LHCN-M2 (cell line): ENCODE data around the gene FBXO31. TPM values are rescaled to one million over a fixed set of nuclear protein-coding genes. Genes with fewer than 3 reads are reported as not detected.

Experiments used
- DNase-seq: peaks from one replicate; pipeline ENCODE4 v3.0.0-alpha.2; 2012; ENCODE audit warnings: low read depth
- total RNA-seq: library from RNA; depleted of rRNA; stranded (reverse); fragments of >200 nt; gene quantifications from 2 replicates; pipeline ENCODE4 v1.2.3, GENCODE V29; 2014

The FBXO31 gene
- total RNA-seq, 1 experiment from 2014 or later: 32.3 TPM

DNA sequence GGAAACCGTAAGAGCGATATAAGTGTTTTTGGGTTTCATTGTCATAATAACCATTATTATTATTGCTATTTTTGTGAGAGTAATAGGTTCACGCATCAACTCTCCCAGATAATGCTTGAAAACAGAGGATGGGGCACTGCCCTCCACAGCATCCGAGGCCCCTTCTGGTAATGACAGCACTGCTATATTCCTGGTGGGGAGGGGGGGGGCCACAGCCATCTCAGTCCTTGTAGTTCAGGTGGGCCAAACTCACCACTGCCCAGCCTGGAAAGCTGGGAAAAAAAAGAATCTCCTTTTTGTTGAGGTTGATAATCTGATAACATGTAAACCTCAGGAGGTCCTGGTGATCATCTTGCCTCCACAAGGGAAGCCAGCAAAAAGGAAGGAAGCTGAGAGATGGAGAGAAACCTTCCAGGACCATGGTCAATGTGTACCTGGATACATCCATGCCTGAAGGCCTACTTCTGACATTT, 67.1 kb downstream of the FBXO31 start:
- no peak for DNase-seq

DNA sequence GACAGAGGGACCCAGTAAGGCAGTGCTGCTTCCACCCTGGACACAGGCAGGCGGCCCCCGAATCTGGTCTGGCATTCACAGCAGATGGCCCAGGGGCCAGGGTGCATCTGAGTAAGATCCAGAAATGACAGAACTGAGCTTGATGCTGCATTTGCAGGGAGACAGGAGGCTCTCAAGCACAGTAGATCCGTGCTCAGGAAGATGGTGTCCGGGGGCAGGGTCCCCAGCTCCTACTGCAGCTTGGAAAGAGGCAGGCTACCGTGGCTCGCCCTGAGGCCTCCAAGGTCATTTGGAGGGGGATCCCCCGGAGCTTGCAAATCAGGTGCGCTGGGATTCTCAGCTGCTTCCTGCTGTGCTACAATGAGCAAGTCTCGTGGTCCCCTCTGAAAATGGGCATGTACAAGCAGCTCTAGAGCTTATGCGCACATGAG, 68.6 kb downstream of the FBXO31 start:
- no peak for DNase-seq

DNA sequence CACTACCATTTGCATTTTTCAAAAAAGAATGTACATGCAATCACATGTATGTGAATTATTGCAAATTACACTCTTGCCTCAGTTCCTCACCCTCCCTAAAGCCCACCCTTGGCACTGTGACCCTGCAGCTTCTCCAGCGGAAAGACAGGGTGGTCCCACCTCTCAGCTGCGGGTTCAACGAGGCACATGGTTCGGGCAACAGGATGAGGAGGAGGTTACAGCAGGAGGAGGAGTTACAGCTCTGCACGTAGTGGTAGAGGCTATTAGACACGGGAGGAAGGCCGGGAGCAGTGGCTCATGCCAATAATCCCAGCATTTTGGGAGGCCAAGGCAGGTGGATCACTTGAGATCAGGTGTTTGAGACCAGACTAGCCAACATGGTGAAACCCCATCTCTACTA, 71.6 kb downstream of the FBXO31 start:
- no peak for DNase-seq

DNA sequence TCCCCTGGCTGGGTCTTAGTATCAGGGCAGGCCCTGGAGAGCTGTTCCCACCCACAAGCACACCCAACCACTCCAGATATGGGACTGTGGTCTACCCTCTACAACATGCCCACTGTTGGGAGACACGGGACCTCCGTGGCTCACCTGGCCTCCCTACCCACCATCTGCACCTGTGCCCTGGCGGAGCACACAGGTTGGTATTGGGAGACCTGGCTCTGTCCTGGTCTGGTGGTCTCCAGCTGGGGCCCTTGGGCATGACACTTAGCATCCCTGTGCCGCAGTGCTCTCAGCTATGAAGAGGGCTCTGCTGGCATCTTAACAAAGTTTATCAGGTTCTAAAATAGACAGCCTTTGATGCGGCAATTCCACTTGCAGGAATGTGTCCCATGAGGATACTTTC, 72.2 kb downstream of the FBXO31 start:
- no peak for DNase-seq

DNA sequence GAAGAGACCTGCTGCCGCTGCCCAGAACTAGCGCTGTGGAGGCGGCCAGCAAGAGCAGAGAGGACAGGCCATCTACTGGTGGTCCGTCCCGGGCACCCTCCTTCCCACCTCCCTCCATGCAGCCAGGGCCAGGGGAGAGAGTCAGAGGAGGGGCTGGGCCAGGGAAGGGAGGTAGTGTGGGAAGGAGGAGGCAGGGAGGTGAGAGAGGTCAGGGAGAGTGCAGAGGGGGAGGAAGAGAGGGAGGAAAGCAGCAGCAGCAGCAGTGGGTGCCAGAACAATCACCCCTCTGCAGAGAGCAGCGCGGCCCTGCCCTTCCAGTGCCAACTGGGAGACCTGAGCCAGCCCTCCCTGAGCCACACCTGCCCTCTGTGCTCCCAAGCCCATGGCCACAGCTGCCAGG, 73.0 kb downstream of the FBXO31 start:
- DNase-seq: no peak

DNA sequence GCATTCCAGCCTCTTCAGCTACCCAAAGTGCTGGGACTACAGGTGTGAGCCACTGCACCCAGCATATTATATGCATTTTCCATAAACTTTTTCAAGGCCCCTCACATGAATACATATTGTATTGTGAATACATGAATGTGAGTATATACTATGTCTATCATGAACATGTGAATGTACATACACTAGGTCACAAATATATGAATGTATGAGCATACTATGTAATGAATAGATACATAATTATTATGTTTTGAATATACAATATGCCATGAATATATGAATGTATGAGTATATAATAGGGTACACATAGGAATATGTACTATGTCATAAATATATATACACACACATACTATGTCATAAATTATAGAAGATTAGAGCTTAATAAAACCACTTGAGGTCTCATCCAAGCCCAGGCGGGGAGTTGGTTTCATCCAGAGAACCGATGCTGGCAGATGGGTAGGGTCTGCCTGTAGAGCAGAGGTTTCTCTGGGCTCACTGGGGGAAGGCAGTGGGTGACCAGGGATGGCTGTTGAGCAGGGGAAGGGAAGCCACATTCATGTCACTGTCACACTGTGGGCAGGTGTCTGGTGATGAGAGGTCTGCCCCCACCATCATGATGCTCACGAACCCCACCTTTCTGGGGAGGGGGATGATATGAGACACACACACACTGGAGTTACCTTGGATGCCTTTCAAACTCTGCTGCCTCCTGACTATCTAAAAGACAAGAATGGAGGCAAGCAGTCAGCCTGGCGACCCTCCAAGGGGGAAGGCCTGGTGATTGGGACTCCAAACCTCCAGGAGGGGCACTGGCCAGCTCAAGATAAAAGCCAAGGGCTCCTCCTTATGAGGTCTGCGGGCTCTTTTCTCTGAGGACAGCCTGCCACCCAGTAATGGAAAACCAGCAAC, 73.7 kb downstream of the FBXO31 start:
- no peak for DNase-seq

DNA sequence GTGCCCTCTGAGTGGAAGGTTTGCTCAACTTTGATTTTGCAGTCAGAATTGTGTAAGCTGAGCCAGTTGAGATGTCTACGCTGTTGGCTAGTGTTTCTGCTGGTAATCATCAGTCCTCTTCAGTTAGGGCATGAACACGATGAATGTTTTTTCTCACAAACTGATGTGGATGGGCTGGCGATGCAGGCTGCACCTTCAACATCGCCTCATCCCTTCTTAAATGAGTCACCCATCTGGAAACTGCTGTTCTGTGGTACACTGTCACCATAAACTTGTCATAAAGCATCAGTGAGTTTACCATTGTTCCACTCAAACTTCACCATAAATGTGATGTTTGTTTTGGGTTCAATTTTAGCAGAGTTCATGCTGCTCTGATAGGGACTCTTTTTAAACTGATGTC, 74.8 kb downstream of the FBXO31 start:
- DNase-seq: no peak

DNA sequence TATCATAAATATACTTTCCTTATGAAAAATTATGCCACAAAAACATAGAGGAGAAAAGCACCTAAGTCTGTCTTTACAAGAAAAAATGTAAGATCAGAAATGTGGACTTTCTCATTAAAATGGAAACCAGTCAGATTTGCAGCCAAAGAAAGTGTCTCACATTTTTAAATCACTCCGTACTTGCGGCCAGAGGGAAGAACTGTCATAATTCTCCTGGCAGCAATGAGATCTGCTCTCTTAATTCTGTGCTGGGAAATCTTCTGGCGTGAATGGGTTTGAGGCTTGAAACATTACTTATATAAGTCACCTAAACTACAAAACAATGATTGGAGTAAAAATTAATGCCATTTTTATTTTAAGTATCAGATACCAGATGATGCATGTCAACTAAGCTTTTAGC, 77.1 kb downstream of the FBXO31 start:
- no peak for DNase-seq

DNA sequence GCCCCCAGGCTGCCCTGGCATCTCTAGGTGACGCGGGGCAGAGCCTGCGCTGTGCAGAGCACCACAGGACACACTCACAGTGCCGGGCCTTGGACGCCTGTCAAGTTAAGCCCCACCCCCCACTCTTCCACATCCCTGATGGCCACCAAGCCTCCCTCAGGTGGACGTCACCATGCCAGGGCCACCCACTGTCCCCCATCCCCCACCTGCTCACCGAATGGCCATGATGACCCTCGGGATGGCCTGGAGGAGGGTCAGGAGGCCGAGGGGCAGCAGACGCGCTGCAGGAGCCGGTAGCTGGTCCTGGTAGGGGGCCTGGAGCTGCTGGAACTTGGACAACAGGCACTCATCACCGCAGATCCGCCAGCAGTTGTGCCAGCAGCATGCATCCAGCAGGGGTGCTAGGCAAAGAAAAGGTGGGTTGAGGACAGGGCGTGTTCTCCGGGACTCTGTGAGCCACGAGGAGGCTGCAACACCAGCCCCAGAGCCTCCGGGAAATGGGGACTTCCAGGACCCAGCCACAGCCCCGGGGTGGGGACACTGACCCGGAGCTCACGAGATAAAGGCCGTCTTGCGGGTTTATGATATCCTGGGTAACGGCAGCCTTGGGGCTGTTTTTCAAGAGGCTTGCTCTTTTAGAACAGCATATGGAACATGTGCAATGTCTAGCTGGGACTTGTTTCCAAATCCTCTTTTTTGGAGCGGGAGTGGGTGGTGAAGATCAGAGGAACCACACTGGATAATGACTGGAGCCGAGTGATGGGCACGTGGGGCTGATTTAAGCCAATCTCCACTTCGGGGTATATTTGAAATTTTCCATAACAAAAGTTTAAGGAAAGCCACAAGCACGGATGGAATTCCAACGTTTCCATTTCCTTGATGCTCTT, 77.8 kb downstream of the FBXO31 start:
- no peak for DNase-seq

DNA sequence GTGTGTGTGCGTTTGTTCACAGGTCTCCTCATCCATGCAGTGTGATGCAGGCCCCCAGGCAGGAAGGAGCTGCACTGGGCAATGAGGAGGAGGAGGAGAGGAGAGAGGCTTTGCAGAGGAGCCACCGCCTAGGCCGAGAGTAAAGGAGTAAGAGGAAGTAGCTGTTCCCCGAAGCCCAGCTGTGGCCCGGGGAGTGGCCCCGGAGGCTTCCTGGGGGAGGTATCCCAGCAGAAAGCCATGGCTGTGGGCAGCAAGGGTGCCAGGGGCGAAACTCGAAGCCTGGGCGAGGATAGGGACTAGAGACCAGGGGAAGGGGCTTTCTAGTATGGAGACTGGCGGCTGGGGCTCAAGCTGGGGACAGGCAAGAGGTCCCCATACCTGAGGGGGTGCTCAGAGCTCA, 78.6 kb downstream of the FBXO31 start:
- DNase-seq: no peak

DNA sequence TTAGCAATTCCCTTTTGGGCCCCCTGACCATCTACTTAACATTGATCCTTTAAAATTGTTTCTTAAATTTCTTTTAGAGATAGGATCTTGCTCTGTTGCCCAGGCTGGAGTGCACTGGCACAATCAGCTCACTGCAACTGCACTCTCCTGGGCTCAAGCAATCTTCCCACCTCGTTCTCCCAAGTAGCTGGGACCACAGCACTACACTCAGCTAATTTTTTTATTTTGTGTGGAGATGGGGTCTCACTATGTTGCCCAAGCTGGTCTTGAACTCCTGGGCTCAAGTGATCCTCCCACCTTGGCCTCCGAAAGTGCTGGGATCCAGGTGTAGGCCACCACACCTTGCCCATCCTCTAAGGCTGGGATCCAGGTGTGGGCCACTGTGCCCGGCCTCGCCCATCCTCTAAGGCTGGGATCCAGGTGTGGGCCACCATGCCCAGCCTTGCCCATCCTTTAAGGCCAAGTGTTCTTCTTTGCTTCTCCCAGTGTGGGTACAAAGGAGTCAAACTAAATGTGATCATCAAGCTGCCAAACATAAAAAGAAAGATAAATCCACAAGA, 79.5 kb downstream of the FBXO31 start:
- DNase-seq: no peak

DNA sequence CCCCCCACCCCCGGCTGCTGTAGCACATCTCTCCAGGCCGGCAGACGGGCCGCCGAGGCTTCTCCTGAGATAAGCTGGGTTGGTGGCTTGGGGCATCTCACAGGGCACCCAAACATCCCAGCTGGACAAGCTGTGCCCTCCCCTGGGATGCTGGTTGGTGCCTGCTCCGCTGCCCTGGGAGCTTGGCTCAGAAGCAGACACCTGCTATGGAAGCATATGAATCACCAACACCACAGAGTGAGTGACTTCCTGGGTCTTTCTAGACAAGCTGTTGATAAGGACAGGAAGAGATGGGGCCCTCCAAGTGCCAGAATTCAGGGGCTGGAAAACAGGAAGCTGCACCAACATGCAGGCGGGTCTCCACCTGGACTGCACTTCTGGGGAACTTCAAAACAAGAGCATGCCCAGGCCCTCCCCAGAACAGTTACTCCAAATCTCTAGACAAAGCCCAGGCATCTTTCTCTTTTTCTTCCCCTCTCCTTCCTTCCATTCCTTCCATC, 80.1 kb downstream of the FBXO31 start:
- DNase-seq: peak; percentile 58

DNA sequence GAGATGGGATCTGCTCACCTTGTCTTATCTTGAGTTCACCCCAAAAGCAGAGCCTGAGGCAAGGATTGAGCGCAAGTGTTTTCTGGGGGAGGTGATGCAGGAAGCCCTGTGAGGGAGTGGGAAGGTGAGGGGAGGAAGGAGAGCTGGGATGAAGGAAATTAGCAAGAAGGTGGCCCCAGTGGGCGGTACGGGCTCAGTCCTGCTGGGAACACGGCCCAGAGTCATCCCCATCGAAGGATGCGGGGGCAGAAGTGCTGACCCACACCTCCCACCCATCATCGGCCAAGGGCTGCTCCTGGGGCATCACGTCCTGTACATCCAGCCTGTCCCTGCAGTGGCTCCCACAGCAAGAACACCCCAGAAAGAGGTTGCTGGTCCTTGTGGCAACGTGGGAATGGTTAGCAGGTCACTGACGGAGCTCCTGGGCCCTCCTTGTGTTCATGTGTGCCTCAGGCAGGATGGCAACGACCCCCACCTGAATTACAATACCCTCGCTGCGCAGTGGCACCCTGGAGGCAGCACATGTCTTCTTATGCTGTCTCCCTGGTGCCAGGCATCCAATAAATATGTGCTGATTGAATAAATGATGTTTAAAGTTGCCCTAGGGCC, 84.6 kb downstream of the FBXO31 start:
- no peak for DNase-seq

DNA sequence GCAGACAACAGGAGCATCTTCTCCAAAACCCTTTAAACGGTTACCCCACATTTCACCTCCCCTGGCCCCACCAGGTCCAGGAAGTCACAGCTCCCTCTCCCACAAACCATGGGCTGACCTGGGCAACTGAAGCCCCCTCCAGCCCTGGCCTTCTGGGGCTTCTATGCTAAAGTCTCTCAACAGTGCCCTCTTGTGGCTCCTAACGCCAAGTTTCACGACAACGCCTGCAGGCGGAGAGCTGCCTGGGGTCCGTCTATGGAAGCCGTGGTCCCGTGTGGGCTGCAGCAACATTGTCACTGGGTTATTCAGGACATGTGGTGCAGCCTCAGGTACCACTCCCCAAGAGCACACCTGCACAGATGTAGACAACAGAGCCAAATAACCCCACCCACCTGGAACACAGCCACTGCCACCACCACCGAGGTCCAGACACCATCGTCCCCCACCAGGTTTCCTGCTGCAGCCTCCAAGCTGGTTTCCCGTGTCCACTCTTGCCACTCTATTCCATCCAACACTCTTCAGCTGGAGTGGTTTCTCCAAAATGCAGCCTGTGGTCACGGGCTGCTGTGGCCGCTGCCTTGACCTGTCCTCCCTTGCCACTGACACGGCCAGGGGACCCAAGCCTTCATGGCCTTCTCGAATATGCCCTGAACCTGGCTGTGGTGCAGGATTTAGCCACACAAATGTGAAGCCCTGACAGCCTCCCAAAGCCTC, 85.5 kb downstream of the FBXO31 start:
- DNase-seq: peak; percentile 13

DNA sequence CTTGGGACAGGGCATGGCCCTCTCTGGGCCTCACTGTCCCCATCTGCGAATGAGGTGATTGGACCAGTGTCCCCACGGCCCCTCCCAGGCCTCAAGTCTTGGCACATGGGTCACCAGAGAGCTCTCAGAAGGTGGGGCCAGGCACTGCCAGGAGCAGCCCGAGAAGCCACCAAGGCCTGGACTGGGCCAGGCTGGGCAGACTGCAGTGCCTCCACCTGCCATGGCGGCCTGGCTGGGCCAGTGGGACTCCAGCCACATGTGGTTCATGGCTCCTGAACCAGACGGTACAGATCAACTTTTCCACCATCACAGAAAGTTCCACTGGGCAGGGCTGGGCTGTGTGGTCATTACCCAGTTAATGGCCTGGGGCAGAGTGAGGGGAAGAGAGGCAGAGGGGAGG, 86.2 kb downstream of the FBXO31 start:
- DNase-seq: no peak

DNA sequence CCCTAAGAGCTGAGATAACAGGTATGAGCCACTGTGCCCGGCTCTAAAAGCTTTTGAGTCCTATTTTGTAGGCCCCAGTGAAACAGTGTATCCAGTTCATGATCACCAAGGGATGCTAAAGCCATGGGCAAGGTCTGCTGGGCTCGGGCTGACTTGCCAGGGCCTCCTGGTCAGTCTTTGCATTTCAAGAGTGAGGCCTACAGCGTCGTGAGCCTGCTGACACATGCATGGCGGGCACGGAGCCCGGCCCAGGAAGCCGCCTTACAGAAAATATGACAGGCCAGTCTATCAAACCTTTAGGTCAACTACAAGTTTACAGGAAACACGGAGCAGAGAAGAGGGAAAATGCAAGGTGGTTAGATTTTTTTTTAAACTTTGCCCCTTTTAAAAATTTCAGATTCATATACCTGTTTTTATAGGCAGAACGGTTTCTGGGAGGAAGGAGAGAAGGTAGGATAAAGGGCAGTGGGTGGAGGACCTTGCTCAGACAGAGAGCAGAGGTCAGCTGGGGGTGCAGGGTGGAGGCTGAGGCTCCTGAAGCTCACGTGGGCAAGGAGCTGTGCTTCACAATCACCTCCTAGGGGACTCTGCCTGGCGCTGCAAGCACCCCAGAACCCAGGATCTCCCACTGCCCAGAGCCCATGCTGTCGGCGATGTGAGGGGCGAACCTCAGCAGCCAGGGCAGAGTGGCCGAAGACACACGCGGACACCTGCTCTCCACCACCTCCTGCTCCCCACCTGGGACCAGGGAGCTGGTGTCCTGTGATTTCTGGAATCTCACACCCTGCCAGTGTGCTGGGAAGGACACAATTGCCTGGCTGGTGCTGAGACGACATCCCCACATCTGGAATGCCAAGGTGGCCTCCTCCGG, 87.7 kb downstream of the FBXO31 start:
- DNase-seq: no peak

DNA sequence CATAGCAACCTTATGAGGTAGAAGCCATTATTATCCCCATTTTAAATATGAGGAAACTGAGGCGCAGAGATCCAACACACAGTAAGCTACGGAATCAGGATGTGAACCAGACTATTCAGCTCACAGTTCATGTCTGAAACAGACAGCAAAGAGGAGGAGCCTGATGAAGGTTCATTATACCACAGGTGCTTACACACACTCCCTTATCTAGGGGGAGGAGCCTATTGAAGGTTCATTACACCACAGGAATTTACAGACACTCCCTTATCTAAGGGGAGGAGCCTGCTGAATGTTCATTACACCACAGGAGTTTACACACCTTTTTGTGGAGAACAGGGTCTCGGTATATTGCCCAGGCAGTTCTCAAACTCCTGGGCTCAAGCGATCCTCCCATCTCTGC, 88.3 kb downstream of the FBXO31 start:
- peak; percentile 15 for DNase-seq

DNA sequence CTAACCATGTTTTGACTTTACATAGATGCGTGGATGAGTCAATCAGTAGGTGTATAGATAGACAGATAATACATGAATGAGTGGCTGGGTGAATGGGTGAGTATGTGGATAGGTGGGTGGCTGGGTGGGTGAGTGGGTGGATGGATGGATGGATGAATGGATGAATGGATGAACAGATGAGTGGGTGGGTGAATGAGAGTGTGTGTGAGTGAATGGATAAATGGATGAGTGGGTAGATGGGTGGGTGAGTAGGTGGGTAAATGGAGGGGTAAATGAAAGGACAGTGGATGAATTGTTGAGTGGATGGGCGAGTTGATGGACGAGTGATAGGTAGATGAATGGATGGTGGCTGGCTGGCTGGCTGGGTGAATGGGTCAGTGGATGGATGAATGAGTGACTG, 89.6 kb downstream of the FBXO31 start:
- no peak for DNase-seq

DNA sequence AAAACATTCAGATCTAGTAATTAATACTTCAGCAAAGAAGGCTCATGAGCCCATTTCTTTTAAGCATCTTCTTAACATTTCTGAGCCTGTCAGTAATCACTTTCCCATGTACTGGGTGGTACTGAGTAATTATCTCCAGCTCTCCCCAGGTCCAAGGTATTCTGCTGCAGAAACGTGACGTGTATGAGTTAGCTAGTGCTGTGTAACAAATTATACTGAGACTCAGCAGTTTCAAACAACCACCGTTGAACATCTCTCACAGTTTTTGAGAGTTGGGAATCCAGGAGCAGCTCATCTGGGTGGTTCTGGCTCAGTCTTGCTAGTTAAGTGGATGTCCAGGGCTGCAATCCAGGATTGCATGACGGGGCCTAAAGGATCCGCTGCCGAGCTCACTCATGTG, 91.6 kb downstream of the FBXO31 start:
- DNase-seq: no peak
